Keratinocyte (primary cell): ENCODE measurements around the gene PCSK2. TPM values are rescaled to one million over a fixed set of nuclear protein-coding genes. Genes with fewer than 3 reads are reported as not detected.

ENCODE experiments used
- DNase-seq: peaks from one replicate; pipeline ENCODE4 v3.0.0-alpha.2; 2011; ENCODE audit warnings: low read depth, missing footprints, low spot score
- FAIRE-seq: peaks from 2 replicates; lab custom pipeline; 2011; peaks lifted over from hg19 to GRCh38; lab: Jason Lieb, UNC
- H2AFZ ChIP-seq: 2 replicates; pipeline ENCODE4 v1.6.0; 2012; ENCODE audit warnings: low read length, control low read depth, inconsistent platforms; ENCODE audit not compliant: control insufficient read depth
- H3K27ac ChIP-seq: 2 replicates; pipeline ENCODE4 v1.5.1; 2011; ENCODE audit warnings: low read length; ENCODE audit not compliant: control insufficient read depth, insufficient read depth
- H3K27me3 ChIP-seq: 3 replicates; pipeline ENCODE4 v1.6.0; 2011; ENCODE audit warnings: low read length; ENCODE audit not compliant: control insufficient read depth, insufficient read depth; ENCODE audit errors: extremely low read depth
- H3K36me3 ChIP-seq, 2 experiments: 2 replicates in 1 of 2; 3 replicates in 1 of 2; pipeline ENCODE4 v1.5.1; 2011; ENCODE audit warnings: low read length in 2 of 2, mild to moderate bottlenecking in 1 of 2; ENCODE audit not compliant: control insufficient read depth in 2 of 2, insufficient read depth in 2 of 2; ENCODE audit errors: extremely low read depth in 1 of 2
- H3K4me1 ChIP-seq: 3 replicates; pipeline ENCODE4 v1.5.1; 2011; ENCODE audit warnings: low read length; ENCODE audit not compliant: control insufficient read depth, insufficient read depth; ENCODE audit errors: extremely low read depth
- H3K4me2 ChIP-seq: 3 replicates; pipeline ENCODE4 v1.6.0; 2011; ENCODE audit warnings: low read depth, low read length; ENCODE audit not compliant: control insufficient read depth, insufficient read depth; ENCODE audit errors: extremely low read depth
- H3K4me3 ChIP-seq, 3 experiments: fragments of 200-600 bp in 1 of 3; sonication (generic) in 1 of 3; 2 replicates in 2 of 3; 3 replicates in 1 of 3; pipeline ENCODE4 v1.5.1; 2011 to 2016; ENCODE audit warnings: low read length in 3 of 3, mild to moderate bottlenecking in 3 of 3, control low read depth in 2 of 3, inconsistent platforms in 1 of 3, low read depth in 1 of 3, mixed read lengths in 1 of 3, mixed run types in 1 of 3, moderate library complexity in 1 of 3; ENCODE audit not compliant: control insufficient read depth in 2 of 3, insufficient read depth in 2 of 3; ENCODE audit errors: extremely low read depth in 1 of 3
- H3K79me2 ChIP-seq: 2 replicates; pipeline ENCODE4 v1.6.0; 2012; ENCODE audit warnings: low read length; ENCODE audit not compliant: control insufficient read depth, insufficient read depth
- H3K9ac ChIP-seq: 3 replicates; pipeline ENCODE4 v1.6.0; 2011; ENCODE audit warnings: low read length; ENCODE audit not compliant: control insufficient read depth, insufficient read depth; ENCODE audit errors: extremely low read depth
- H3K9me1 ChIP-seq: 3 replicates; pipeline ENCODE4 v1.6.0; 2011; ENCODE audit warnings: low read length; ENCODE audit not compliant: control insufficient read depth, insufficient read depth; ENCODE audit errors: extremely low read depth
- H3K9me3 ChIP-seq: 2 replicates; pipeline ENCODE4 v1.5.1; 2012; ENCODE audit warnings: low read depth, low read length; ENCODE audit not compliant: control insufficient read depth
- H4K20me1 ChIP-seq: 3 replicates; pipeline ENCODE4 v1.6.0; 2011; ENCODE audit warnings: low read length; ENCODE audit not compliant: control insufficient read depth, insufficient read depth; ENCODE audit errors: extremely low read depth
- EZH2 ChIP-seq: IDR thresholded peaks from one replicate; pipeline ENCODE4 v1.6.1; 2012; ENCODE audit warnings: inconsistent platforms, mild to moderate bottlenecking, low read length, moderate library complexity
- dilution Hi-C: fragments of 300-500 bp; cut with MboI; formaldehyde crosslinking; loops from one replicate; pipeline ENCODE4 v1.7.0; 2020; ENCODE audit warnings: low sequenced_read_pairs; ENCODE audit not compliant: extremely low pct_ligation_motif_present
- polyA plus RNA-seq, 5 experiments: library from polyadenylated mRNA; depleted of rRNA in 3 of 5; stranded (reverse) in 3 of 5; stranded (forward) in 1 of 5; unstranded in 1 of 5; fragments of >200 nt; gene quantifications; 1 replicate in 1 of 5; 2 replicates in 3 of 5; 3 replicates in 1 of 5; pipeline versions ENCODE4 v1.2.1 to v1.2.3, GENCODE V29; 2011 to 2012; ENCODE audit warnings: missing spikeins in 2 of 5, low read depth in 1 of 5, low replicate concordance in 1 of 5
- TF ChIP-seq, protein P1 (sequence below), 3 experiments: IDR thresholded peaks in 1 of 3; conservative IDR thresholded peaks in 1 of 3; optimal IDR thresholded peaks in 1 of 3; 2 replicates in 2 of 3; 3 replicates in 1 of 3; pipeline versions ENCODE3 to v1.5.1; 2011; ENCODE audit warnings: low read length in 3 of 3, mild to moderate bottlenecking in 3 of 3, moderate library complexity in 2 of 3, control low read depth in 1 of 3, inconsistent platforms in 1 of 3; ENCODE audit not compliant: insufficient read depth in 2 of 3; ENCODE audit errors: extremely low read depth in 1 of 3

Gene PCSK2
- polyA plus RNA-seq, 1 donor (not counting 4 experiments of a cell fraction or from before 2014, with no cell fraction given) = not detected

DNA sequence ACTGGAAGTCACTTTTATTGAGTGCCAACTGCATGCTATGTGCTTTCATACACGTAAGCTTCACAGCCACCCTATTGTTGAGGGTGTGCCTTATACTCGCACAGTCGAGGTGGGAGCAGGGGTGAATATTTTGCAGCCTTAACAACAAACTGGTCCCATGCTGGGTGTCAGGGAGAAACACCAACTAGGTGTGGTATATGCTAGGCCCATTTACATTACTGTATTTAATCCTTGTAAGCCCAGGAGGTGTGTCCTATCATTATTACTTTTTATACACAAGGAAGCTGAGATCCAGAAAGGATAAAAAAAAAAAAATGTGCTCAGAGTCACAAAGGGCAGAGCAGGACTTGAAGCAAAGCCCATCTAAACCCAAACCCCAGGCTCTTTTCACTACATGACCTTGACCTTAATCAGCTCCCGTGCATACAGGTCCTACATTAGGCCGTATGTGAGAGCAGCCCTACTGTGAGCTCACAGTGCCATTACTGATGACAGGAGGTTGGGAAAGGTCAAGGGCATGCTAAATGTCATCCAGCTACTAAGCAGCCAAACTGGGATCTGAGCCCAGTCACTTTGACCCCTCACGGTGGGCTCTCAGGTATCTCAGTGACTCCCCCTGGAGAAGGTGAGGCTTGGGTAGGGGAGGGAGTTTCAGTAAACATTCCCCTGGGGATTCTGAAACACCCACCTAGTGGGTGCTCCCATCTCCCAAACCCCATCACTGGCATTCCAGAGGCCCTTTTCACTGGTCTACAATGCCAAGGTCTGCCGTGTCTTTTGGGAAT, 242.6 kb downstream of the PCSK2 start:
- Histone ChIP-seq H3K27me3 (no peaks in the 10 kb centered on the region), H3K9me3 (no peaks in the 10 kb centered on the region), H3K4me1 (no peaks in the 10 kb centered on the region), H3K9me1 (no peaks in the 10 kb centered on the region), H3K36me3 (no peaks in the 10 kb centered on the region), H3K9ac (no peak overlapping the region), H3K79me2 (no peaks in the 10 kb centered on the region), H3K4me2 (no peak overlapping the region), H3K27ac (no peak overlapping the region), H2AFZ (no peak overlapping the region), H4K20me1 (no peaks in the 10 kb centered on the region), H3K4me3 (no peak overlapping the region)
- no peak for FAIRE-seq
- TF ChIP-seq, protein P1, sequence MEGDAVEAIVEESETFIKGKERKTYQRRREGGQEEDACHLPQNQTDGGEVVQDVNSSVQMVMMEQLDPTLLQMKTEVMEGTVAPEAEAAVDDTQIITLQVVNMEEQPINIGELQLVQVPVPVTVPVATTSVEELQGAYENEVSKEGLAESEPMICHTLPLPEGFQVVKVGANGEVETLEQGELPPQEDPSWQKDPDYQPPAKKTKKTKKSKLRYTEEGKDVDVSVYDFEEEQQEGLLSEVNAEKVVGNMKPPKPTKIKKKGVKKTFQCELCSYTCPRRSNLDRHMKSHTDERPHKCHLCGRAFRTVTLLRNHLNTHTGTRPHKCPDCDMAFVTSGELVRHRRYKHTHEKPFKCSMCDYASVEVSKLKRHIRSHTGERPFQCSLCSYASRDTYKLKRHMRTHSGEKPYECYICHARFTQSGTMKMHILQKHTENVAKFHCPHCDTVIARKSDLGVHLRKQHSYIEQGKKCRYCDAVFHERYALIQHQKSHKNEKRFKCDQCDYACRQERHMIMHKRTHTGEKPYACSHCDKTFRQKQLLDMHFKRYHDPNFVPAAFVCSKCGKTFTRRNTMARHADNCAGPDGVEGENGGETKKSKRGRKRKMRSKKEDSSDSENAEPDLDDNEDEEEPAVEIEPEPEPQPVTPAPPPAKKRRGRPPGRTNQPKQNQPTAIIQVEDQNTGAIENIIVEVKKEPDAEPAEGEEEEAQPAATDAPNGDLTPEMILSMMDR (optimal IDR thresholded peaks at IDR 0.05 in 1 of 3, IDR thresholded peaks at IDR 0.05 in 1 of 3, conservative IDR thresholded peaks at IDR 0.05 in 1 of 3; ENCODE audit: extremely low read depth in 1 of 3, insufficient read depth in 2 of 3, low read length in 3 of 3) = no peak
- no peak for TF ChIP-seq EZH2
- no peak for DNase-seq
- dilution Hi-C loops = no loop called here

DNA sequence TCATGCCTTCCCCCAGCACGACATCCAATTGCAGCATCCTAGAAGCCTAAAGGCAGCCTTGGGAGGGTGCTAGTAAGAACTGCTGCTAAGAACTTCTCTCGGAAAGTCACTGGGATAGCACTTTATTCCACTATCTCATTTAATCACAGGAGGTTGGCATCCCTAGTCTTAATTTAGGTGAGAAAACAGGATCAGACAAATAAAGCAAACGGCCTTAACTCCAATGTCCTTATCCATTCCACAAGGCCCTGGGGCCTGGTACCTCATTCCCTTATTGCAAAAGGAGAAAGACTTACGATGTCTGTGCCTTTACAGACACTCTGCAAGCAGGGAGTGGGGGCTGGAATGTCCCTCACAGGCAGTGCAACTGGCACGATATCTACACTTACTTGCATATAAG, 243.7 kb downstream of the PCSK2 start:
- Histone ChIP-seq H3K4me2 (no peak overlapping the region), H3K9me1 (no peaks in the 10 kb centered on the region), H3K27ac (no peak overlapping the region), H3K9ac (no peak overlapping the region), H3K9me3 (no peaks in the 10 kb centered on the region), H2AFZ (no peak overlapping the region), H3K36me3 (no peaks in the 10 kb centered on the region), H3K79me2 (no peaks in the 10 kb centered on the region), H3K4me3 (no peak overlapping the region), H3K27me3 (no peaks in the 10 kb centered on the region), H4K20me1 (no peaks in the 10 kb centered on the region), H3K4me1 (no peaks in the 10 kb centered on the region)
- DNase-seq = no peak
- no peak for FAIRE-seq
- no peak for TF ChIP-seq EZH2
- TF ChIP-seq, protein P1 (optimal IDR thresholded peaks at IDR 0.05 in 1 of 3, IDR thresholded peaks at IDR 0.05 in 1 of 3, conservative IDR thresholded peaks at IDR 0.05 in 1 of 3; ENCODE audit: extremely low read depth in 1 of 3, insufficient read depth in 2 of 3, low read length in 3 of 3) = no peak
- dilution Hi-C loops = no loop called here
